Ishikawa (cell line): Measurements from ENCODE around the gene IGFALS.

Source experiments
- CEBPB ChIP-seq: IDR thresholded peaks from 2 replicates; pipeline ENCODE4 v1.6.1; 2012
- CREB1 ChIP-seq: IDR thresholded peaks from 2 replicates; pipeline ENCODE4 v1.6.1; 2012; ENCODE audit warnings: low read depth
- EGR1 ChIP-seq: IDR thresholded peaks from 2 replicates; pipeline ENCODE4 v1.6.1; 2012
- EP300 ChIP-seq: IDR thresholded peaks from 2 replicates; pipeline ENCODE4 v1.6.1; 2012; ENCODE audit warnings: borderline replicate concordance
- FOXM1 ChIP-seq: IDR thresholded peaks from 2 replicates; pipeline ENCODE4 v1.6.1; 2012; ENCODE audit warnings: low read depth, borderline replicate concordance
- MAX ChIP-seq: IDR thresholded peaks from 2 replicates; pipeline ENCODE4 v1.6.1; 2012
- NFIC ChIP-seq: IDR thresholded peaks from 2 replicates; pipeline ENCODE4 v1.6.1; 2012
- RAD21 ChIP-seq: IDR thresholded peaks from 2 replicates; pipeline ENCODE4 v1.6.1; 2012; ENCODE audit warnings: low read depth
- TAF1 ChIP-seq: IDR thresholded peaks from 2 replicates; pipeline ENCODE4 v1.6.1; 2012; ENCODE audit warnings: low read depth, mild to moderate bottlenecking
- TCF12 ChIP-seq: IDR thresholded peaks from 2 replicates; pipeline ENCODE4 v1.6.1; 2012; ENCODE audit warnings: low read depth
- TEAD4 ChIP-seq: IDR thresholded peaks from 2 replicates; pipeline ENCODE4 v1.6.1; 2012
- USF1 ChIP-seq: IDR thresholded peaks from 2 replicates; pipeline ENCODE4 v1.6.1; 2012
- YY1 ChIP-seq: IDR thresholded peaks from 2 replicates; pipeline ENCODE4 v1.6.1; 2012; ENCODE audit warnings: low read depth
- ZBTB7A ChIP-seq: IDR thresholded peaks from 2 replicates; pipeline ENCODE4 v1.6.1; 2012; ENCODE audit warnings: low read depth
- TF ChIP-seq, protein P1 (sequence below): IDR thresholded peaks from 2 replicates; pipeline ENCODE4 v1.6.1; 2012; ENCODE audit warnings: low read depth, mild to moderate bottlenecking

Gene IGFALS

DNA sequence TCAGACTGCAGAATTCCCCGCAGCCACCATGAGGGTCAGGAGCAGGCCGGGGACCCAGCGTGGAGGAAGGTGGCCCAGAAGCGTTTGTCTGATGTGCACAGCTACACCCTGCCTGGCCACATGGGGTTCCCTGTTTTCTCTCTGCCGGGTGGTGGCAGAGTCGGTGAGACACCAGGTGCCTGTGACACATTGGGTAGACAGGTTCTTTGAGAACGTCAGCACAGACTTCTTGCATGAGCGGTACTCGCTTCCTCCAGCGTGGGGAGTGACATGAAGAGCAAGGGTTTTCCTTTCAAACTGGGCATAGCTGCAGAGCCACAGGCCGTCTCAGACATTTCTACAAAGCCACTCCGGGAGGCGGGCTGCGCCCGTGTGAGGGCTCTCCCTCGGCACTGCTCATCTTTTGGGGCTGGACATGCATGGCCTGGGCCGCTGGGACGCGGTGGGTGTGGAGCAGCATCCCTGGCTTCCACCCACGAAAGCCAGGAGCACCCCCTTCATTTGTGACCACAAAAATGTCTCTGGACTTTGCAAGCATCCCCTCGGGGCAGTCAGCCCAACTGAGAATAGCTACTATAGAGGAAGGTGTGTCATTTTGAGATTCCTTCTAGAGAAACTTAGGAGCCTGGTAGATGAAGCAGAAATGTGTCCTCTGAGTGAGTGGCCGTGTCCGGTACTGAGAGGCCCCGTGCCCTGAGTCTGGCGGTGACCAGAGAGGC lies 48.2 kb downstream of the IGFALS start:
- TF ChIP-seq CEBPB (no peak), EP300 (no peak), TAF1 (no peak), USF1 (no peak), ZBTB7A (no peak), YY1 (no peak), TEAD4 (no peak), RAD21 (no peak), EGR1 (no peak), FOXM1 (no peak), TCF12 (no peak), CREB1 (no peak), NFIC (no peak), MAX (no peak)
- TF ChIP-seq, protein P1, sequence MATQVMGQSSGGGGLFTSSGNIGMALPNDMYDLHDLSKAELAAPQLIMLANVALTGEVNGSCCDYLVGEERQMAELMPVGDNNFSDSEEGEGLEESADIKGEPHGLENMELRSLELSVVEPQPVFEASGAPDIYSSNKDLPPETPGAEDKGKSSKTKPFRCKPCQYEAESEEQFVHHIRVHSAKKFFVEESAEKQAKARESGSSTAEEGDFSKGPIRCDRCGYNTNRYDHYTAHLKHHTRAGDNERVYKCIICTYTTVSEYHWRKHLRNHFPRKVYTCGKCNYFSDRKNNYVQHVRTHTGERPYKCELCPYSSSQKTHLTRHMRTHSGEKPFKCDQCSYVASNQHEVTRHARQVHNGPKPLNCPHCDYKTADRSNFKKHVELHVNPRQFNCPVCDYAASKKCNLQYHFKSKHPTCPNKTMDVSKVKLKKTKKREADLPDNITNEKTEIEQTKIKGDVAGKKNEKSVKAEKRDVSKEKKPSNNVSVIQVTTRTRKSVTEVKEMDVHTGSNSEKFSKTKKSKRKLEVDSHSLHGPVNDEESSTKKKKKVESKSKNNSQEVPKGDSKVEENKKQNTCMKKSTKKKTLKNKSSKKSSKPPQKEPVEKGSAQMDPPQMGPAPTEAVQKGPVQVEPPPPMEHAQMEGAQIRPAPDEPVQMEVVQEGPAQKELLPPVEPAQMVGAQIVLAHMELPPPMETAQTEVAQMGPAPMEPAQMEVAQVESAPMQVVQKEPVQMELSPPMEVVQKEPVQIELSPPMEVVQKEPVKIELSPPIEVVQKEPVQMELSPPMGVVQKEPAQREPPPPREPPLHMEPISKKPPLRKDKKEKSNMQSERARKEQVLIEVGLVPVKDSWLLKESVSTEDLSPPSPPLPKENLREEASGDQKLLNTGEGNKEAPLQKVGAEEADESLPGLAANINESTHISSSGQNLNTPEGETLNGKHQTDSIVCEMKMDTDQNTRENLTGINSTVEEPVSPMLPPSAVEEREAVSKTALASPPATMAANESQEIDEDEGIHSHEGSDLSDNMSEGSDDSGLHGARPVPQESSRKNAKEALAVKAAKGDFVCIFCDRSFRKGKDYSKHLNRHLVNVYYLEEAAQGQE, result no peak

GRCh38 chr16:1744338-1744840 lies 49.1 kb downstream of the IGFALS start:
- TF ChIP-seq FOXM1, result no peak
- no peak for TF ChIP-seq TEAD4
- no peak for TF ChIP-seq TCF12
- TF ChIP-seq EGR1, result no peak
- no peak for TF ChIP-seq USF1
- no peak for TF ChIP-seq NFIC
- no peak for TF ChIP-seq YY1
- TF ChIP-seq RAD21, result no peak
- TF ChIP-seq CREB1, result no peak
- no peak for TF ChIP-seq EP300

DNA sequence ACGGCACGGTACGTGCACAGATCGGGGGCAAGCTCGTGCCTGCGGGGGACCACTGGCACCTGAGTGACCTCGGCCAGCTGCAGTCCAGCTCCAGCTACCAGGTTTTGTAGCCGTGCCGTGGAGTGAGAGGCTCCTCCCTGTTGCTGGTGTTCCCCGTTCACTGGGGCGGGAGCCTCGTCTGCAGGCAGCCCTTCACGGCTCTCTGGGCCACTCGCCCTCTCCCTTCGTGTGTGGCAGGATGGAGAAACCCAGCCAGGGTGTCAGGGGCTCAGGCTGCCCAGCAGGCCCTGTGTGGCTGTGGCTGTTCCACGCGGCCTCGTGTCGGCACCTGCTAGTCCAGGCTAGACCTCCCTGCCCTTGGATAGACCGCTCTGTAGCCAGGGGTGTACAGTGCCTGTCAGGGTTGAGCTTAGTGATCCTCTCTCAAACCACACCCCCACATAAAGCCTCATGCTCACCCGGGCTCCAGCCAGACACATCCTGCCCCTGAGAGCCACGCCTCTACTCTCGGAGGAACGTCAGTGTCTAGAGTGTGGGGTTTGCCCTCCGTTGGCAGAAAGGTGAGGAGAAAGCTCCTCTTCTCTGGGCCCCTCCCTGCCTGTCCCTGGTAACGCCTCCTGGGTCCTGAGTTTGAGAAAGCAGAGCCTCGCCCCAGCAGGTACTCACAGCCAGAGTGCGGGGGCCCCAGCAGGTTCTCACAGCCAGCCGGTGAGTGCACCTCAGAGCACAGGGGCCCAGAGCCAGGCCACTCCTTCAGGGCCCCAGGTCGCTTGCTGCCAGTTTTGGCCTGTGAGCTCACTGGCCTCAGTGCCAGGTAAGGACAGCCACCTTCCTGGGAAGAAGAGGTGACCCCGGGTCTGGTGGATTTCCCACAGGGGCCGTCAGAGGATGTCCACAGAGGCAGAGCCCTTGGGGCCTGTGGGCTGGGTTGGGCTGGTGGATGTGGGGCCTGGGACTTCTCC lies 49.8 kb downstream of the IGFALS start:
- TF ChIP-seq NFIC (no peak), YY1 (no peak)

- TF ChIP-seq TAF1 (no peak), EGR1 (no peak), USF1 (no peak), CREB1 (no peak), FOXM1 (no peak), RAD21 (no peak), MAX (no peak), EP300 (no peak), YY1 (no peak), ZBTB7A (no peak), TCF12 (no peak), TEAD4 (no peak)
- TF ChIP-seq, protein P1, result no peak
Observed at GRCh38 chr16:1741553-1742165, 51.8 kb downstream of the IGFALS start.
